Testis (tissue), 2 donors: ENCODE data around the gene GATA5.

ENCODE experiments used
- CTCF ChIP-seq, 3 experiments: fragments of 450-650 bp in 2 of 3; fragments of 200-600 bp in 1 of 3; sonication (generic) in 1 of 3; IDR thresholded peaks; one replicate each; pipeline ENCODE4 v1.5.1; 2016 to 2019; ENCODE audit warnings: antibody characterized with exemption in 3 of 3, mild to moderate bottlenecking in 2 of 3, moderate library complexity in 1 of 3
- POLR2A ChIP-seq: fragments of 450-650 bp; IDR thresholded peaks from one replicate; pipeline ENCODE4 v1.6.1; 2017; ENCODE audit warnings: antibody characterized with exemption, mild to moderate bottlenecking, moderate library complexity

- no peak for TF ChIP-seq CTCF (IDR thresholded peaks at IDR 0.05)
- no peak for TF ChIP-seq POLR2A
Measured at GRCh38 chr20:62446888-62447869, 28.6 kb downstream of the GATA5 start.
